ENCODE results near the gene SPINK2.

SPINK2 gene

DNA sequence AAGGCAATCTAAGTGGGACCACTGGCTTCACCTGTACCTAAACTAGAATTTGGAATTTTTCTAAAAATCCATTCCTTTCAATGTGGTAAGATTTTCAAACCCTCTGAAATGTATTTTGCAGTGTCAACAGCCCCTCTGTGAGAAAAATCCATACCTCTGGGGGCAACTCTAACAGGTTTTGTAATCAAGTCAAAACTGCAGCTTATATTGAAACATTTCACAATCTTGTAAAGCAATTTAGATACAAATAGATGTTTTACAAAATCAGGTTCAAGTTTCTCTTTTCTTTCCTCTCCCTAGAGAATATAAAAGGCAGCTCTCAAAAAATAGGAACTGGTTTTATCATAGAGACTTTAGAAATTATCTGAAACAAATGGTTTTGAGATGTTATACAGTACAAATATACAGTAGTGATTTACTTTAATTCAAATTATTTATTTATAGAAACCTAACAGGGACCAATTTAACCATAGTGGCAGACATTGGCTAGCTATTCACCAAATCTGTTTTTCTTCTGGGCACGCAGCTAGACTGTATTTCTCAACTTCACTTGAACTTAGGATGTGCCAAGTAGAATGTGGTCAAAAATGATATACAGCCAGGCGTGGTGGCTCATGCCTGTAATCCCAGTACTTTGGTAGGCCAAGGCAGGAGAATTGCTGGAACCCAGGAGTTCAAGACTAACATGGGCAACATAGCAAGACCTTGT, 36.3 kb upstream of the SPINK2 start:
- TF ChIP-seq, protein P1, sequence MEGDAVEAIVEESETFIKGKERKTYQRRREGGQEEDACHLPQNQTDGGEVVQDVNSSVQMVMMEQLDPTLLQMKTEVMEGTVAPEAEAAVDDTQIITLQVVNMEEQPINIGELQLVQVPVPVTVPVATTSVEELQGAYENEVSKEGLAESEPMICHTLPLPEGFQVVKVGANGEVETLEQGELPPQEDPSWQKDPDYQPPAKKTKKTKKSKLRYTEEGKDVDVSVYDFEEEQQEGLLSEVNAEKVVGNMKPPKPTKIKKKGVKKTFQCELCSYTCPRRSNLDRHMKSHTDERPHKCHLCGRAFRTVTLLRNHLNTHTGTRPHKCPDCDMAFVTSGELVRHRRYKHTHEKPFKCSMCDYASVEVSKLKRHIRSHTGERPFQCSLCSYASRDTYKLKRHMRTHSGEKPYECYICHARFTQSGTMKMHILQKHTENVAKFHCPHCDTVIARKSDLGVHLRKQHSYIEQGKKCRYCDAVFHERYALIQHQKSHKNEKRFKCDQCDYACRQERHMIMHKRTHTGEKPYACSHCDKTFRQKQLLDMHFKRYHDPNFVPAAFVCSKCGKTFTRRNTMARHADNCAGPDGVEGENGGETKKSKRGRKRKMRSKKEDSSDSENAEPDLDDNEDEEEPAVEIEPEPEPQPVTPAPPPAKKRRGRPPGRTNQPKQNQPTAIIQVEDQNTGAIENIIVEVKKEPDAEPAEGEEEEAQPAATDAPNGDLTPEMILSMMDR (IDR thresholded peaks at IDR 0.05; ENCODE audit: extremely low read depth, missing control alignments): no peak

DNA sequence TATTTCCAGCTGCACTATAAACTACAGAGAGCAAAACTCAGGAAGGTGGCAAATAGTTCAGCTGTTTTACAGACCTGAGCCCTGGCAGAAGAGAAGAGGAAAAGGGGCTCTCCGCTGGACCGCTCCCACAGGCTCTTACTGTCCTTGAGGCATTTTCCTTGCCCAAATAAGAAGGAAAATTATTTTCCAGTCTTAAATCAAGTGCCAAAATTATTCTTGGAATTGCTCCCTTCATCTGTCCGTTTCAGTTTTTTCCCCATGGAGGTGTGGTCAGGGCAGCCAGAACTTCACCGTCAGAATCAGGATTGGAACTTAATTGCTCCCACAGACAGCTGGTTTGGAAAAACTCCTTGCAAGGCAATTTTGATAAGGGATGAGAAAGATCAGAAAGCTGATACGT, 35.2 kb upstream of the SPINK2 start:
- TF ChIP-seq, protein P1 (IDR thresholded peaks at IDR 0.05; ENCODE audit: extremely low read depth, missing control alignments): no peak
- DNase-seq (ENCODE audit: low spot score): no peak

More for the DNA sequence above, 36.3 kb upstream of the SPINK2 start:
- DNase-seq (ENCODE audit: low spot score): no peak

DNA sequence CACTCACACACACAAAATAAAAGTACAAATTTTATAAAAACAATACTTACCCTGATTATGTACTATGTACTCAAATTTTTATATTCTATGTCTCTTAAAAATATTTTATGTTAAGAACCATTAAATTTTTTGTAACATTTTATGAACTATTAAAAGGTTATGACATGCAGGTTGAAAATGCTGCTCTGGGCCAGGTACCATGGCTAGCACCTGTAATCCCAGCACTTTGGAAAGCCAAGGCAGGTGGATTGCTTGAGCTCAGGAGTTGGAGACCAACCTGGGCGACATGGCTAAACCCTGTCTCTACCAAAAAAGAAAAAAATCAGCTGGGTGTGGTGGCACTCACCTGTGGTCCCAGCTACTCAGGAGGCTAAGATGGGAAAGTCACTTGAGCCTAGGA, 29.4 kb upstream of the SPINK2 start:
- no peak for DNase-seq (ENCODE audit: low spot score)
- TF ChIP-seq, protein P1 (IDR thresholded peaks at IDR 0.05; ENCODE audit: extremely low read depth, missing control alignments): no peak

DNA sequence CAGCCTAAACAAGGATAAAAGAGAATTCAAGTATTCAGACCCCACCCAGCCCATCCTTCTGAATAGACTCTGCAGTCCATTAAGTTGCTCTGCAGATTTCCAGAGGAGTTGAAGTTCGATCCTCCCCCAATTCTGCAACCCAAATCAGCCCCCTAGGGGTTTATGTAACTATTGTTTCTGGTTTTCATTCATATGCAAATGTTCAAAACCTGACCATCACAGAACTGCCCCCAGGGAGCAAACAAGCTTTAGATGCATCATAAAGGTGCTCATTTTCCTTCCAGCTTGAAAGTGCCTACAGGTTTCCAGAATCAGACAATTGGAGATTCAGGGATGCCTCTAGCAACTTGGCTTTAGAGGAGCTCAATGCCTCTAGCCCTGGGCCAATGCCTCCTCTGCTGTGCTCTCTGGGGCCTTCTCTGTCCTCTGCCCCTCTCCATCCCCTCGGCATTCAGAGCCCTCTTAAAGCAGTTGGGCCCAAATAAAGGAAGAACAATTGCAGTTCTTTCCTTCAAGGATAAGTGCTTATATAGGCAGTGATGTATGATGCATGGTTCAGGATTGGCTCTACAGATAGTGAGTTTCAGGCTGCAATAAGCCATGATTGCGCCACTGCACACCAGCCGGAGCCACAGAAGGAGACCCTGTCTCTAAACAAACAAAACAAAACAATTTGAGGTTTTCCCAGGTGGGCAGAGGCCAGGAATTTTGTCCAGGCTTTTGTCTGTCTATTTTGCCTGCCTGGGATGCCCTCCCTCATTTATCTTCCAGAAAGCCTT, 23.5 kb upstream of the SPINK2 start:
- DNase-seq (ENCODE audit: low spot score): no peak

DNA sequence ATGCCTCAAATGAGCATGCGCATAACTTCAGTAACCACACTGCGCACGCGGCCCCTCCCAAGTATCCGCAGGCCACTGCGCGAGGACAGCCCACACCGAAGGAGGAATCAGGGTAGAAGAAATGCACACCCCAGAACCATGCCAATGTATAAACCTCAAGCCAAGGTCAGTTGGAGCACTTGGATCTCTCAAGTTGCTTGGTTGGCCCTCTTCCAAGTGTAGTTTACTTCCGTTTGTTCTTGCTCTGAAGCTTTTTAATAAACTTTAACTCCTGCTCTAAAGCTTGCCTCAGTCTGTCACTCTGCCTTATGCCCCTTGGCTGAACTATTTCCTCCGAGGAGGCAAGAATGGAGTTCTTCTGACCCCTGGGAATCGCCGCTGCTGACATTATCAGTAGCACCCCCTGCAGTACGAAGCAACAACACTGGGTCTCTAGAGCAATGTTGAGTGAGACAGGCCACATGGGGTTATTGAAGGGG, 22.0 kb upstream of the SPINK2 start:
- TF ChIP-seq, protein P1 (IDR thresholded peaks at IDR 0.05; ENCODE audit: extremely low read depth, missing control alignments): no peak
- no peak for DNase-seq (ENCODE audit: low spot score)

More for the DNA sequence above, 23.5 kb upstream of the SPINK2 start:
- TF ChIP-seq, protein P1 (IDR thresholded peaks at IDR 0.05; ENCODE audit: extremely low read depth, missing control alignments): no peak

DNA sequence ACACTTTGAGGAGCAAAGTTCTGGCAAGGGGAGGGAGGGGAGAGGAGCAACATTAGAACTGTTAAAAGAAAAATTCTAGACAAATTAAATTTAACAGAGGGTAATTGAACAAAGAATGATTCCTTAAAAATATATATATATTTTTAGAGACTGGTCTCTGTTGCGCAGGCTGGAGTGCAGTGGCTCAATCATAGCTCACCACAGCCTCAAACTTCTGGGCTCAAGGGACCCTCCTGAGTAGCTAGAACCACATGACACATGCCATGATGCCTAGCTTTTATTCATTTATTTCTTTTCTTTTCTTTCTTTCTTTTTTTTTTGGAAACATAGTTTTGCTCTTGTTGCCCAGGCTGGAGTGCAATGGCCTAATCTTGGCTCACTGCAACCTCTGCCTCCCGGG, 19.1 kb upstream of the SPINK2 start:
- DNase-seq (ENCODE audit: low spot score): no peak
- TF ChIP-seq, protein P1 (IDR thresholded peaks at IDR 0.05; ENCODE audit: extremely low read depth, missing control alignments): no peak

All from GM20000 (cell line).